HG03457 (cell line): ENCODE measurements around the gene CCDC7.
"Not testable (repeated sequence)": the region's sequence is repeated elsewhere in the genome, so short reads cannot be mapped to it uniquely, and the experiment has no call there.

ENCODE experiments used
- ATAC-seq: cut with Tn5 transposase; IDR thresholded peaks from one replicate; pipeline ENCODE4 v1.9.1; 2021; ENCODE audit warnings: moderate number of reproducible peaks; ENCODE audit not compliant: unreplicated experiment

The CCDC7 gene

DNA sequence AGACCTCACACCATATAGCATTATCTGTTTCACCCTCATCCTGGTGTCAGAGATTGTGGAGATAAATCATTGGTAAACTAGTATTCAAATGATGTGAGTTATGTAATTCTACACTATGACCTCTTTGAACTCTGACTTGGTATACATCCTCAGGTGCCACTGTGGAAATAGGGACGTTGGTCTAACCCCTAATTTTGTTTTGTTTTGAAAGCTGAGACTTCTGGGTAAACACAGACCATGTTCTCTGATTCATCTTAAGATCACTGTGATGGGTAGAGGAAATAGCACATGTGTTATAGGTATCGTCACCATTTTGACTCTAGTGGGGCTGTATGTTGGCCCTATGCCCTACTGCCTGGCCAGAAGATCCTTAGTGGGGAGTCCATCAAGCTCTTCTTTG is 241.6 kb downstream of the CCDC7 start:
- no peak for ATAC-seq

DNA sequence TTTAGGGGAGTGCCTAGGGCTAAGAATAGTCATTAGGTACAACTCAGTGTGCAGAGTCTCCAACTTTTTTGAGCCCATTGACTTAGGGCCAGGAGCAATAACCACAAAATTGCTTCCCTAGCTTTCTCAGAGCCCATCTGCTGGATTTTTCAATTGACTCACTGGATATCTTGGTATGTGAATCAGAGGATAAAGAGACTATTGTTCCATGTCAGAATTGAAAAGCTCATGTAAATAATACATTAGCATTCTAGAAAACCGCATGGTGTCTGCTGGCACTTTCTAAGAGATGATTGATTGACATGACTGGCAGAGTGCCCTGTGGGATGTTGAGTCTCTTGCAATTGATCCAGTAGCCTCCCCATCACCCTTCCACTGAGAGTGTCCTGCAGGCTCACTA is 246.2 kb downstream of the CCDC7 start:
- ATAC-seq, result no peak

DNA sequence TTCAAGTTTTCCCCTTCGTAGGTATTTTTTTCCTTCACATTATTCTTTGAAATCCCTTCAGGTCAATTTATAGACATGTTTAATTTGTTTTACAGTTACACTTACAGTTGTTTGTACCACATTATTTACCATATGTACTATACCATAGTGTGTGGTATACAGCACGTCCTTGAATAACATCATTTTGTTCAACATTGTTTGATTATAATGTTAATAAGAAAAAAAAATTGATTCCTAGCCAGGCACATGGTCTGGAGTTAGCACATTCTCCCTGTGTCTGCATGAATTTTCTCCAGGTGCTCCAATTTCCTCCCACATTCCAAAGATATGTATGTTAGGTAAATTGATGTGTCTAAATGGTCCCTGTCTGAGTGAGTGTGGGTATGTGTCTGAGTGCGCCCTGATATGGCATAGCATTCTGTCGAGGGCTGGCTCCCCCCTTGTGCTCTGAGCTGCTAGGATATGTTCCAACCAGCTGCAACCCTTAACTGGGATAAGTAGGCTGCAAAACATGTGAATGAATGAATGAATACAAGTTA is 247.6 kb downstream of the CCDC7 start:
- ATAC-seq, result no peak

DNA sequence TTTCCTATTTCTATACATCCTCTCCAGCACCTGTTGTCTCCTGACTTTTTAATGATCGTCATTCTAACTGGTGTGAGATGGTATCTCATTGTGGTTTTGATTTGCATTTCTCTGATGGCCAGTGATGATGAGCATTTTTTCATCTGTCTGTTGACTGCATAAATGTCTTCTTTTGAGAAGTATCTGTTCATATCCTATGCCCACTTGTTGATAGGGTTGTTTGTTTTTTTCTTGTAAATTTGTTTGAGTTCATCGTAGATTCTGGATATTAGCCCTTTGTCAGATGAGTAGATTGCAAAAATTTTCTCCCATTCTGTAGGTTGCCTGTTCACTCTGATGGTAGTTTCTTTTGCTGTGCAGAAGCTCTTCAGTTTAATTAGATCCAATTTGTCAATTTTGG is 253.7 kb downstream of the CCDC7 start:
- not testable (repeated sequence) for ATAC-seq

DNA sequence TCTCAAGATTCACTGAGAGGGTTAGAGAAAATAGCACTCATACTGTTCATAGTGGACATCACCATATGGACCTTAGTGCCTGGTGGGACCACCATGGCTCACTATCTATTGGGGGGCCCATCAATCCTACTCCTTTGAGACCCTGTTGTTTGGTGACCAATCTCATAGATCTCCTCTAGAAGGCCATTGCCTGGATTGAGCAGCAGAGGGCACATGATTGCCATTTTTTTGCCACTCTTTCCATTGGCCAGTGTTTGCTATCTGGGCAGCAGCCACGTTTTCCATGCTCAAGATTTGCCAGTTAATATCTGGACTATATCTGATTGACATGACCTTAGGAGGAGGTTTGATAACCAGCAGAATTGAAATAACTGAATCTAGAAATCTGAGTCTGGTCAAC is 267.6 kb downstream of the CCDC7 start:
- no peak for ATAC-seq

DNA sequence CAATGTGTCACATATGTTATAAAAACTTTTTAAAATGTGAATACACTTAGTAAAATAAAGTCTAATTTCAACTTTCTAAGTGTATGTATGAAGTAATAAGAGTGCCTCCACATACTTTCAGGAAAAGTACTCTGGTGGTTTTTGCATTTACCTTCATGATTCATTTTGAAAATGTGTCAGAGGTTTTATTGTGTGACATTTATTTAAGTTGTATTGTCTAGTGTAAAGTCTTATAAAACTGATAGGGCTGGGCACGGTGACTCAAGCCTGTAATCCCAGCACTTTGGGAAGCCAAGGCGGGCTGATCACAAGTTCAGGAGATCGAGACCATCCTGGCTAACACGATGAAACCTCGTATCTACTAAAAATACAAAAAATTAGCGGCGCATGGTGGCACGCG is 285.6 kb downstream of the CCDC7 start:
- ATAC-seq, result no peak

DNA sequence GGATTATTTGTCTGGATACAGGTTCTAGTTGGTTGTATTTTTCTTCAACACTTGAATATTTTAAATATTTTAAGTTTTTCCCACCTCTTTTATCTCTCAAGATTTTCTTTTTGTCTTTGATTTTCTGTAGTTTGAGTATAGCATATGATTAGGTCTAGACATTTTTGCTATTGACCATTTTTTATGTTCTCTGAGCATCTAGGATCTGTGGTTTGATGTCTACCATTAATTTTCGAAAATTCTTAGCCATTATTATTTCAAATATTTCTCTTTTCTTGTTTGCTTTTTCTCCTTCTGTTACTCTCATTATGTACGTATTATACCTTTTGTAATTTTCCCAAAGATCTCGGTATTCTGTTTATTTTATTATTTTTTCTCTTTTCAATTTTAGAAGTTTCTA is 293.0 kb downstream of the CCDC7 start:
- no peak for ATAC-seq

DNA sequence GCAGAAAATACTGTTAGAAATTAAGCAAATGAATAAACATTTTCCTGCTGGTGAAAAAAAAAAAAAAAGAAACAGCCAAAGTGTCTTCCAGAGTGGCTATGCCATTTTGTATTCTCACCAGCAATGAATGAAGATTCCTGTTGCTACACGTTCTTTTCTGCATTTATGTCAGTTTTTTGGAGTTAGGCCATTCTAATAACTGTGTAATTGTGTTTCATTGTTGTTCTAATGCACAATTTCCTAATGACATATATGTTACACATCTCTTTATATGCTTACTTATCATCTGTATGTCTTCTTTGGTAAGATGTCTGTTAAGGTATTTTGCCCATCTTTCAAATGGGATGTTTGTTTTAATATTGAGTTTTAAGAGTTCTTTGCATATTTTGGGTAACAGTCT is 298.4 kb downstream of the CCDC7 start:
- ATAC-seq, result no peak

DNA sequence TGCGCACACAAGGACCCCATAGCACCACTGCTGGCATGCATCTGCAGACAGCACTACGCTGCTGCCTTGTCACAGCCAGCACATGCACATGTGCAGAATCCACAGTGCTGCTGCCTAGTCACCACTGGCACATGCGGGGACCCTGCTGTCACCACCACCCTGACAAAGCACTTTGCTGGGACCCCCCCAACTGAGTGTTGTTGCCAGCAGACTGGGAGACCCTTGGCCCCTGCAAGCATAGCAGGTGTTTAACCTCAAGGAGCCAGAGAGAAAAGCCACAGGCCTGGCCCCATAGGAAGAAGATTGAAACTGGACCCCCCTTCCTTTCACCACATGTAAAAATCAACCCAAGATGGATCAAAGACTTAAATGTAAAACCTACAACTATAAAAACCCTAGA is 300.9 kb downstream of the CCDC7 start:
- ATAC-seq, result no peak

DNA sequence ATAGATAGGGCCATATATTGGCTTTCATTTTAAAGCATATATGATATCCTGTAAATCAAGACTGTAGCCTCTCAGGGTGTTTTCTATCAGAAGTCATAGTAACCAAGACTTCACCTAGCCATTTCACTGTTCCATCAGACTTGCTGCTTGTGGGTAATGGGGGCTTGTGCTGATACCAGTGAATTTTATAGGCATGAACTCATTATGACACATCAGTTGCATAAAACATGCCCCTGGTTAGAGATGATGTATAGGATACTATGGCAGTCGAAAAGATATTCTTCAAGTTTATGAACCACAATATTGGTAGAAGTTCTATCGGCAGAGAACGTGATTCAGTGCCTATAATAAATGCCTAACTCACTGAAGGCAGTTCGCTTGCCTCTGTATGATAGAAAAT is 305.6 kb downstream of the CCDC7 start:
- ATAC-seq, result no peak

DNA sequence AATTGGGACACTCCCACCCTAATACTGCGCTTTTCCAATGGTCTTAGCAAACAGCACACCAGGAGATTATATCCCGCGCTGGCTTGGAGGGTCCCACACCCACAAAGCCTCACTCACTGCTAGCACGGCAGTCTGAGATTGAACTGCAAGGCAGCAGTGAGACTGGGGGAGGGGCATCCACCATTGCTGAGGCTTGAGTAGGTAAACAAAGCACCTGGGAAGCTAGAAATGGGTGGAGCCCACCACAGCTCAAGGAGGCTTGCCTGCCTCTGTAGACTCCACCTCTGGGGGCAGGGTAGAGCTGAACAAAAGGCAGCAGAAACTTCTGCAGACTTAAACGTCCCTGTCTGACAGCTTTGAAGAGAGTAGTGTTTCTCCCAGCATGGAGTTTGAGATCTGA is 309.0 kb downstream of the CCDC7 start:
- ATAC-seq, result not testable (repeated sequence)

DNA sequence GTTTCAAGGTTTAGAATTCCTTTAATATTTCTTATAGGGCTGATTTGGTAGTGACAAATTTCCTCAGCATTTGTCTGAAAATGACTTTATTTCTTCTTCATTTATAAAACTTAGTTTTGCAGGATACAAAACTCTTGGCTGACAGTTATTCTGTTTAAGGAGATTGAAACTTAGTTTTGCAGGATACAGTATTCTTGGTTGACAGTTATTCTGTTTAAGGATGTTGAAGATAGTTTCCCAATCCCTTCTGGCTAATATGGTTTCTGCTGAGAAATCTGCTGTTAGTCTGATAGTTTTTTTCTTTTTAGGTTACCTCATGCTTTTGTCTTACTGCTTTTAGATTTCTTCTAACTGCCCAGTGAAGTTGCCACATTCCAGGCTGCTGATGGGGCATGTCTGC is 325.3 kb downstream of the CCDC7 start:
- no peak for ATAC-seq

DNA sequence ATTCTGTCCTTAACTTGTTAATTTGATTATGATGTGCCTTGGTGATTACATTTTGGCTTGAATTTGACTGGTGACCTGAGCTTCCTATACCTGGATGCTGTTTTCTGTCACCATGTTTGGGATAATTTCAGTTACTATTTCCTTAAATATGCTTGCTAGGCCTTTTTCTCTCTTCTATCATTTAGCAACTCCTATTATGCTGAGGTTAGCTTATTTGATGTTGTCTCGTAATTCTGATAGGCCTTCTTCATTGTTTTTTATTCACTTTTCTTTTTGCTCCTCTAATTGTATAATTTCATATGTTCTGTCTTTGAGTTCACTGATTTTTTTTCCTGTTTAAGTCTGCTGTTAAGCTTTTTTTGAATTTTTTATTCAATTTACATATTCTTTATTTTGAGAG is 327.2 kb downstream of the CCDC7 start:
- ATAC-seq, result no peak

DNA sequence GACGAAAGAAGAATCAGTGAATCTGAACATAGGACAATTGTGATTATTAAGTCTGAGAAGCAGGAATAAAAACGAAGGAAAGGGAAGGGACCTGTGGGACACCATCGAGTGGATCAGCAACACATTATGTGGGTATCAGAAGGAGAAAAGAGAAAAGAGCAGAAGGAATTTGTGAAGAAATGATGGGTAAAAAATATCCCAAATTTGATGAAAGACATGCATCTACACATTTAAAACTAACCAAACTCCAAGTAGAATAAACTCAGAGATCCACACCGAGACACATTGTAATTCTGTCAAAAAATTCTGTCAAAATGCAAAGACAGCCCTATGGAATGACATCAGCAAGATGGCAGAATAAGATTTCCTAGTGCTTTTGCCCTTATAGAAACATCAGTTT is 341.0 kb downstream of the CCDC7 start:
- ATAC-seq, result no peak

DNA sequence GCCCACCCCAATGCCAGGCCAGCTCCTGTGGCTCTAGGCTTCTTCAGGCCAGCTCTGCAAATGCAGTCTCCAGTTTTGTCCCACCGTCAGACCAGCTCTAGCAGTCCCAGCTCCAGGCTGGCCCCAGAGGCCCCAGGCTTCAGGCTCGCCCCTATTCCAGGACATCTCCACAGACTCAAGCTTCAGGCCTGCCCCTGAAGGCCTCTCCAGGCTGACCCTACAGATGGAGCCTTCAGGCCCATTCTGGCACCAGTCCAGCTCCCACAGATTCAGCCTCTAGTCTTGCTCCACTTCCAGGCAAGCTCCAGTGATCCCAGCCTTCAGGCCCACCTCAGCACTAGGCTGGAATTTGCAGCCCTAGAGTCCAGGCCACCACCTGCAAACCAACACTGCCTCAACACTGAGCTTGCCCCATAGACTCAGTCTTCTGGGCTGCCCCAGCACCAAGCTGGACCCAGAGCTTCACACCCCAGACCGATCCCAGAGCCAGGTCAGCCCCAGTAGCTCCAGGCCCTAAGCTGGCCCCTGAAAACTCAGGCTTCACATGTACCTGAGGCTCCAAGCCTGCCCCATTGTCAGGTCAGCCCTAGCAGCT is 341.8 kb downstream of the CCDC7 start:
- no peak for ATAC-seq

DNA sequence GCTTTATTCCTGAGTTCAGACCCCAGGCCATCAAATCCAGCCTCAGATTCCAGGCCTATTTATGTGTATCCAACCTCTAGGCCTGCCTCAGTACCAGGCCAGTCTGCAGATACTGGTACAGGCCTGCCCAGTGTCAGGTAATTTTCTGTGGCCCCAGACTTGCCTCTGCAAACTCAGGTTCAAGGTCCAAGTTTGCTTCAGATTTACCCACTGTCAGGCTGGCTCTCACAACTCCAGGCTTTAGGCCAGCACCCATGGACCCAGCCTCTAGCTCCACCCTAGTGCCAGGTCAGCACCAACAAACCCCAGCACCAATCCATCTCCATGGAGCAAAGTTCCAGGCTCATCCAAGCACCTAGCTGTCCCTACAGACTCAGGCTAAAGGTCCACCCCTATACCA is 342.4 kb downstream of the CCDC7 start:
- ATAC-seq, result no peak

DNA sequence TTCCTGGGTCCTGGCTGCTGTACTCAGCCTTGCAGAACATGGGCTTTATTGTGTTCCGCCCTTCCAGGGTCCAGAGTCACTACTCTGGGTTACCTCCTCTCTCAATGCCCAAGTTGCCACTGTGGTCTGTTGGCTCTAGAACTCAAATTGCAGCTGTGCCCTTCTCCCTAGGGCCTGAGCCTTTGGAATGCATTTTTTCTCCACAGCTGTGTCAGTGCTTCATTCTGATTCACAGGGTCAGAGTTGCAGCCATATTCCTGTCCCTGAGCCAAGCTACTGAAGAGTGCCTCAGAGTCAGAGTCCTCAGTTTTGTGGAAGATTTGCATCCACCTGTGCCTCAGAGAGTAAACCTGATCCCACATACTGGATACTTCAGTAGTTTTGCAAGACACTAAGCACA is 344.5 kb downstream of the CCDC7 start:
- no peak for ATAC-seq

DNA sequence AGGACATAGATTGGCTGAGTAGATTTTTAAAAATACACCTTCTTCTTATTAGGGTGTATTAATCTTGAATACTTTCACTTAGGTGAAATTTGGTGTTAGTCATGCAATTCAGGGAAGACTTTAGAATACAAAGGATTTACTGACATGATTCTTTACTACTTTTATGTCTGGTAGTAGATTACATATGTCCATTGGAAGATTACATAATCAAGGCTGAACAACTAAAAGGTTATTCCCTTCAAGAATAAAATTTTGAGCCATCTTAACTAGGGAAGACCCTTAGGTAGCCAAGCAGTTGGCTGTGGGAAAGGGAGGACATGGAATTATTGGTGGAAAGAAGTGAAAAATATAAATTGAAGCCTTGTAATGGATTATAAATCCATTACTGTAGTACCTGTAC is 347.1 kb downstream of the CCDC7 start:
- no peak for ATAC-seq

DNA sequence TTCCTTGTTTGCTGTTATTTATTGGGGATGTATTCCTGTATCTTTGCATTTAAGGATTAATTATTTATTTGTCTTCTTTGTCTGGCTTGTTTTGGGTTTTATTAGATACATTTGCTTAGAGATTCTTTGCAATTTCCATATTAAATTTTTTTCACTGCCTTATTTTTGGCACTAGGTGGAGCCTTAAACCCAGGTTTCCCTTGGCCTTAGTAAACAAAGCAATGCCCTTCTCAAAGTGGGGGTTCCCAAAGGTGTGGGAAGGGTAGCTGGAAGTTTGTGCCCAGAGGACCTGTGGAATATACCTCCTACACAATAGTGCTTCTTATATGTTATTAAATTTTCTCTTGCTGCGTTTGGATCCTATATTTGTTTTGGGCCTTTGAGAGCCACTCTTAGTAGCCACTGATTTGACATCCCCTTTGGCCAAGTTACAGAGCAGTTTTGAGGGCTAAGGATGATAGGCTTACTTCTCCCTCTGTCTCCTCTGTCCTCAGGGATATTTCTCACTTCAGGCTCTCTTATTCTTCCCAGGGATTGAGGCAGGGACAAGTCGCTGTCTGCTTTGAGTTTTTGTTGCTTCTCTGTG is 349.8 kb downstream of the CCDC7 start:
- ATAC-seq, result no peak

DNA sequence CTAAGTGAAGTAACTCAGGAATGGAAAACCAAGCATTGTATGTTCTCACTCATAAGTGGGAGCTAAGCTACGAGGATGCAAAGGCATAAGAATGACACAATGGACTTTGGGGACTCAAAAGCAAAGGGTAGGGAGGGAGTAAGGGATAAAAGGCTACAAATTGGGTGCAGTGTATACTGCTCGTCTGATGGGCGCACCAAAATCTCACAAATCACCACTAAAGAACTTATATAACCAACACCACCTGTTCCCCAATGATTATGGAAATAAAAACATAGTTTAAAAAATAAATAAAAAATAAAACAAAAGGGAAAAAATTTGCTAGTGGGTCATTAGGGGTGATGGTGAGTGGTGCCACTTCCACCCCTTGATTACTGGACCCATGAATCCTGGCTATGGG is 351.5 kb downstream of the CCDC7 start:
- not testable (repeated sequence) for ATAC-seq

DNA sequence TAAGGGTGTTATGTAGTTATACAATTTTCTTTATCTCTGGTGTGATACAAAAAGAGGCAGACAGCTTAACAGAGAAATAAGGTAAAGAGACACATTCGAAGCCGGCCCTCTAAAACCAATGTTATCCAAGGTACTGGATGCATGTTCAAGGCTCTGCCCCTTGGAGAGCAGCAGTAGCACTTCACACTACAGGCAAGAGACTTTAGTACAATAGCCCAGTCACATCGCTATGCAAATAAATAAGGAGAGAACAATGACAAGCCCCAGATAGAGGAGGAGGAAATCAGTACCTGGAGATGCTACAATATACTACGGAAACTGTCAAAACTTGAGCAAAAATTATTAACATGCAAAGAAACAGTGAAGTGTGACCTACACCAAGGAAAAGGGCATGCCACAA is 401.0 kb downstream of the CCDC7 start:
- ATAC-seq, result no peak

DNA sequence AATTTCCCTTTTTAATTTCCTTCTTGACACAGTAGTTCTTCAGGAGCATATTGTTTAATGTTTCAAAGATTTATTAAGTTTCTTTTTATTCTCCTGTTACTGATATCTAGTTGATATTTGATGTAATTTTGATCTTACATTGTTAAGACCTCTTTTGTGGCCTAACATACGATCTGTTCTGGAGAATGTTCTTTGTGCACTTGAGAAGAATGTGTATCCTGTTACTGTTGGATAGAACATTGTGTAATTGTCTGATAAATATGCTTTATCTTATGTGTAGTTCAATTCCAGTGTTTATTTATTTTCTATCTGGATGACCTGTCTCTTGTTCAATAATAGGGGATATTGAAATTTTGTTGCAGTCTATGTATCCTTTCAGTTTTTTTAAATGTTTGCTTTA is 405.4 kb downstream of the CCDC7 start:
- ATAC-seq, result no peak

DNA sequence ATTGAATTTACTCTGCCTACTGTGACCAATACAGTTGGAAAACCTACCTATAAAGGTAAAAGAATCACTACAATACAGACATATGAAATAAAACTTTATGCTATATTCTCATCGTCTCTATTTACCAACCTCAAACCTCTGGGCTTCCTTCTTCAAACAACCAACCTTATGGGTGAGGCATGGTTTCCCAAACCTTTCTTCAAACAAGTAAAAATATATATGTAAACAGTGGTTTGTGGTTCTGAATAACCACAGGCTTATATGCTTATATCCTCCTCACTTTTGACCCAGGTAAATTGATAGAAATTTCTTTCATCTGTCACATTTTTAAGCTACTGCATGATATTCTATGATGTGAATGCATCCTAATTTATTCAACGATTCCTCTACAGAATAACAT is 408.5 kb downstream of the CCDC7 start:
- ATAC-seq, result no peak
